ENCODE measurements around the gene FOXN3. TPM values are rescaled to one million over a fixed set of nuclear protein-coding genes. Genes with fewer than 3 reads are reported as not detected.

Gene FOXN3
- total RNA-seq, 2 donors from 2014 or later = 61.2 to 84.1 TPM

DNA sequence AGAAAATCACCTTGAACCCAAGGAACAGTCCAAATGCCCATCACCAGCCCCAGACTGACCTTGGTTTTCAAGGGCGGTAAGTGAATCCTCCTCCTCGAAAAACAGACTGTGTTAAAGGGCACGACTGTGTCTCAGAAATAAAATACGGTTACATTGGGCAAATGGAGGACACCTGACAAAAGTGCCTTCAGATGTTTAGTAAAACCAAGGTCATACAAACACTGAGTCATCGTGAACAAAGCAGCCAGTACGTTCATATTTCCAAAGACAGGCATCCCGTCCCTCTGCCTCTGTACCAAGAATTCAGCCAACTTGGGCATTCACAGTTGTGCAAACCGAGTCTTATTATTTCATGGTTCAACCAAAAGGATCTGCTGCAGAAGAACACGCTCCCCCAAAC, 25.9 kb downstream of the FOXN3 start:
- no peaks in the 10 kb centered on the region for H3K27me3 ChIP-seq (ENCODE audit: control insufficient read depth, insufficient read depth, low read length, poor library complexity, severe bottlenecking)
- no peaks in the 10 kb centered on the region for H3K27me3 Mint-ChIP-seq (ENCODE audit: insufficient read depth)
- DNase-seq = no peak
- H3K4me3 ChIP-seq (ENCODE audit: low read length) = no peak overlapping the region
- H3K9me3 ChIP-seq (ENCODE audit: control insufficient read depth, low read length) = no peaks in the 10 kb centered on the region
- 95 to 97% methylated on average over 8 to 9 of the region's 9 CpGs for WGBS, 2 experiments (ENCODE audit: insufficient coverage in 1 of 2, insufficient read length in 1 of 2)
- TF ChIP-seq, protein P1, sequence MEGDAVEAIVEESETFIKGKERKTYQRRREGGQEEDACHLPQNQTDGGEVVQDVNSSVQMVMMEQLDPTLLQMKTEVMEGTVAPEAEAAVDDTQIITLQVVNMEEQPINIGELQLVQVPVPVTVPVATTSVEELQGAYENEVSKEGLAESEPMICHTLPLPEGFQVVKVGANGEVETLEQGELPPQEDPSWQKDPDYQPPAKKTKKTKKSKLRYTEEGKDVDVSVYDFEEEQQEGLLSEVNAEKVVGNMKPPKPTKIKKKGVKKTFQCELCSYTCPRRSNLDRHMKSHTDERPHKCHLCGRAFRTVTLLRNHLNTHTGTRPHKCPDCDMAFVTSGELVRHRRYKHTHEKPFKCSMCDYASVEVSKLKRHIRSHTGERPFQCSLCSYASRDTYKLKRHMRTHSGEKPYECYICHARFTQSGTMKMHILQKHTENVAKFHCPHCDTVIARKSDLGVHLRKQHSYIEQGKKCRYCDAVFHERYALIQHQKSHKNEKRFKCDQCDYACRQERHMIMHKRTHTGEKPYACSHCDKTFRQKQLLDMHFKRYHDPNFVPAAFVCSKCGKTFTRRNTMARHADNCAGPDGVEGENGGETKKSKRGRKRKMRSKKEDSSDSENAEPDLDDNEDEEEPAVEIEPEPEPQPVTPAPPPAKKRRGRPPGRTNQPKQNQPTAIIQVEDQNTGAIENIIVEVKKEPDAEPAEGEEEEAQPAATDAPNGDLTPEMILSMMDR (conservative IDR thresholded peaks at IDR 0.05) = no peak
- no peak overlapping the region for H3K9ac ChIP-seq (ENCODE audit: extremely low read depth, low read length, poor library complexity, severe bottlenecking)
- H3K36me3 Mint-ChIP-seq (ENCODE audit: low read depth) = peaks cover 16% of the 10 kb centered on the region
- peaks cover 32% of the 10 kb centered on the region for H3K4me1 Mint-ChIP-seq
- no peaks in the 10 kb centered on the region for H3K4me1 ChIP-seq (ENCODE audit: control insufficient read depth, insufficient read depth, low read length)
- H3K9me3 Mint-ChIP-seq = no peaks in the 10 kb centered on the region
- H3K4me3 Mint-ChIP-seq = no peak overlapping the region
- no peak overlapping the region for H3K27ac Mint-ChIP-seq
- H3K27ac ChIP-seq (ENCODE audit: low read depth, low read length) = no peak overlapping the region
- H3K36me3 ChIP-seq (ENCODE audit: control insufficient read depth, insufficient read depth, low read length) = peaks cover 3% of the 10 kb centered on the region

DNA sequence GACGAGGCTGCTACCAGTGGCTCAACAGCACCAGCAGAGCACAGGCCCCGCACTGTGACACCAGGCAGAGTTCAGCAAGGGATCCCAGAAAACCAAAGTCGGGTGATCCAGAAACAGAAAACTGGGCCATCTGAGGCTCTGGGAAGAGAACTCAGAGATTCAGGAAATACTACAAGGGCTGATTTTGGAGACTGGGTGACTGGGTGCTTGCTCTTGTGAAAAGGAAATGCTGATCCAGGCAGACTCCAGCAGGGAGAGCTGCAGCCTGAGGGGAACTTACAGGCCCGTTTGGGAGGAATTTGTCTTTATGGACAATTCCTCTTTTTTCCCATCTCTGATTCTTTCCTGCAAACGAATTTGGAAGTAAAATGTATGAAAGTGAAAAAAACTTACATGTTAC, 28.2 kb downstream of the FOXN3 start:
- no peak overlapping the region for H3K4me3 ChIP-seq (ENCODE audit: low read length)
- no peaks in the 10 kb centered on the region for H3K4me1 ChIP-seq (ENCODE audit: control insufficient read depth, insufficient read depth, low read length)
- no peaks in the 10 kb centered on the region for H3K9me3 Mint-ChIP-seq
- peaks cover 32% of the 10 kb centered on the region for H3K4me1 Mint-ChIP-seq
- peaks cover 3% of the 10 kb centered on the region for H3K36me3 ChIP-seq (ENCODE audit: control insufficient read depth, insufficient read depth, low read length)
- no peak overlapping the region for H3K9ac ChIP-seq (ENCODE audit: extremely low read depth, low read length, poor library complexity, severe bottlenecking)
- no peaks in the 10 kb centered on the region for H3K27me3 Mint-ChIP-seq (ENCODE audit: insufficient read depth)
- TF ChIP-seq, protein P1 (conservative IDR thresholded peaks at IDR 0.05) = peak; percentile 57
- 78 to 84% methylated on average over 3 to 4 of the region's 5 CpGs for WGBS, 2 experiments (ENCODE audit: insufficient coverage in 1 of 2, insufficient read length in 1 of 2)
- no peaks in the 10 kb centered on the region for H3K9me3 ChIP-seq (ENCODE audit: control insufficient read depth, low read length)
- DNase-seq = peak; percentile 67
- H3K27me3 ChIP-seq (ENCODE audit: control insufficient read depth, insufficient read depth, low read length, poor library complexity, severe bottlenecking) = no peaks in the 10 kb centered on the region
- peaks cover 9% of the 10 kb centered on the region for H3K36me3 Mint-ChIP-seq (ENCODE audit: low read depth)
- no peak overlapping the region for H3K4me3 Mint-ChIP-seq
- H3K27ac Mint-ChIP-seq = no peak overlapping the region
- H3K27ac ChIP-seq (ENCODE audit: low read depth, low read length) = no peak overlapping the region

DNA sequence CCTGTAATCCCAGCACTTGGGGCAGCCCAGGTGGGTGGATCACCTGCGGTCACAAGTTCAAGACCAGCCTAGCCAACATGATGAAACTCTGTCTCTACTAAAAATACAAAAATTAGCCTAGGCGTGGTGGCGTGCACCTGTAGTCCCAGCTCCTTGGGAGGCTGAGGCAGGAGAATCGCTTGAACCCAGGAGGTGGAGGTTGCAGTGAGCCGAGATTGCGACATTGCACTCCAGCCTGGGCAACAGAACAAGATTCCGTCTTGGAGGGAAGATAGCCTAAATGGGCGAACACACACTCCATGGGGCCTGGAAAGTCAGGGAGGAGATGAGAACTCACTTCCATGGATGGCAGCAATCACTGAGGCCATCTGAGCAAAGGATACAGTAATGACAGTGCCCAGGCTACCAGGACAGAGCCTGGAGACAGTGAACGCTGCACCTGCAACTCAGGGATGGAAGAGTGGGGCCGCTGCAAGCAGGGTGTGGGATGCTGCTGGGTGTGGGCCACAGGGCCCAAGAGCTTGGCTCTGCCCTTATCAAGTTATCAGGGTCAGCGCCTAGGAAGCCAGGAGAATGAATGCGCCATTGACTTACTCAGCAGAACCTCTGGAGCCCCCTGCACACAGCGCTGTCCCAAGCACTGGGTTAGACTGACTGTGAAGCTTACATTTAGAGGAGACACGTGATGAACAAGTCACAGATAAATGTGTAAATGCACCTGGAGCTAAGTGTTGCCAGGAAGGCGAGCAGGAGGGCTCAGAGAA, 28.9 kb downstream of the FOXN3 start:
- Mint-ChIP-seq H3K27ac (no peak overlapping the region), H3K4me3 (no peak overlapping the region), H3K27me3 (ENCODE audit: insufficient read depth) (no peaks in the 10 kb centered on the region), H3K36me3 (ENCODE audit: low read depth) (peaks cover 4% of the 10 kb centered on the region), H3K4me1 (peaks cover 35% of the 10 kb centered on the region), H3K9me3 (no peaks in the 10 kb centered on the region)
- WGBS, 2 experiments (ENCODE audit: insufficient coverage in 1 of 2, insufficient read length in 1 of 2) = 92 to 93% methylated on average over 14 to 15 of the region's 15 CpGs
- no peaks in the 10 kb centered on the region for H3K4me1 ChIP-seq (ENCODE audit: control insufficient read depth, insufficient read depth, low read length)
- TF ChIP-seq, protein P1 (conservative IDR thresholded peaks at IDR 0.05) = no peak
- no peak overlapping the region for H3K9ac ChIP-seq (ENCODE audit: extremely low read depth, low read length, poor library complexity, severe bottlenecking)
- no peaks in the 10 kb centered on the region for H3K27me3 ChIP-seq (ENCODE audit: control insufficient read depth, insufficient read depth, low read length, poor library complexity, severe bottlenecking)
- H3K9me3 ChIP-seq (ENCODE audit: control insufficient read depth, low read length) = no peaks in the 10 kb centered on the region
- no peak overlapping the region for H3K27ac ChIP-seq (ENCODE audit: low read depth, low read length)
- no peak for DNase-seq
- H3K4me3 ChIP-seq (ENCODE audit: low read length) = no peak overlapping the region
- H3K36me3 ChIP-seq (ENCODE audit: control insufficient read depth, insufficient read depth, low read length) = peaks cover 3% of the 10 kb centered on the region
